ENCODE data around the gene CTCF. TPM values are rescaled to one million over a fixed set of nuclear protein-coding genes. Genes with fewer than 3 reads are reported as not detected.

Gene CTCF
- total and polyA plus RNA-seq, 2 donors (not counting 3 experiments of a cell fraction or from before 2014, with no cell fraction given), result 20.7 to 40.0 TPM

- DNase-seq (ENCODE audit: low read depth, low spot score) (no peak), FAIRE-seq (no peak)
- no peaks in the 10 kb centered on the region for H4K20me1 ChIP-seq (replicated peaks; ENCODE audit: control insufficient read depth, extremely low read depth, insufficient read depth, low read length)
- H3K4me1 ChIP-seq (ENCODE audit: control insufficient read depth, extremely low read depth, insufficient read depth, low read length), result peaks cover 18% of the 10 kb centered on the region
- POLR2A ChIA-PET, result interaction anchor here (0.9 to 3.0 kb wide), 3 partner anchors 9 to 24 kb away, joined by 4 to 24 read pairs (median 5); no protein-coding TSS in a partner anchor
- no peaks in the 10 kb centered on the region for H3K27me3 ChIP-seq (ENCODE audit: control insufficient read depth in 2 of 2, insufficient read depth in 2 of 2, low read length in 2 of 2)
- H3K4me3 ChIP-seq (replicated peaks in 1 of 3; ENCODE audit: insufficient read depth in 1 of 3, low read depth in 1 of 3, low read length in 3 of 3), result peak overlapping the region; percentile 17 to 64 (median 41)
- no peak for TF ChIP-seq CTCF (IDR thresholded peaks at IDR 0.05; ENCODE audit: extremely low read depth in 1 of 2, insufficient read depth in 1 of 2, low read depth in 1 of 2, low read length in 2 of 2)
- no peak for TF ChIP-seq POLR2AphosphoS5 (IDR thresholded peaks at IDR 0.05; ENCODE audit: insufficient read depth, low read depth, low read length)
- TF ChIP-seq MYC (IDR thresholded peaks at IDR 0.05; ENCODE audit: low read depth, low read length), result no peak
- TF ChIP-seq POLR2A (IDR thresholded peaks at IDR 0.05; ENCODE audit: low read depth, low read length), result no peak
- no peak for TF ChIP-seq MAX (IDR thresholded peaks at IDR 0.05; ENCODE audit: insufficient read depth, insufficient read length)
- TF ChIP-seq EZH2 (IDR thresholded peaks at IDR 0.05; ENCODE audit: borderline replicate concordance, low read depth, low read length, severe bottlenecking), result no peak
- no peak for TF ChIP-seq FOS (IDR thresholded peaks at IDR 0.05; ENCODE audit: borderline replicate concordance, insufficient read depth, low read length)
- no peak for TF ChIP-seq GATA2 (IDR thresholded peaks at IDR 0.05; ENCODE audit: insufficient read depth, insufficient read length, low read depth, low read length)
- no peak for TF ChIP-seq JUN (IDR thresholded peaks at IDR 0.05; ENCODE audit: borderline replicate concordance, insufficient read depth, insufficient read length, low read depth)
- H3K27ac ChIP-seq (ENCODE audit: insufficient read depth, low read depth, low read length), result peak overlapping the region; percentile 55
- H3K9me3 ChIP-seq (replicated peaks; ENCODE audit: control insufficient read depth, insufficient read depth, low read length), result no peaks in the 10 kb centered on the region
- BruUV-seq (replicated peaks), result TSS peak; percentile 62
- peak overlapping the region; percentile 63 for H2AFZ ChIP-seq (ENCODE audit: low read depth, low read length)
- no peaks in the 10 kb centered on the region for H3K9me1 ChIP-seq (replicated peaks; ENCODE audit: control insufficient read depth, extremely low read depth, insufficient read depth, low read length)
- dilution Hi-C loops (cut with MboI; ENCODE audit: extremely low pct_ligation_motif_present, low sequenced_read_pairs) (no loop called here), intact Hi-C loops (cut with micrococcal nuclease) (loop anchor here (5.0 kb wide), 1 partner anchor 51 kb away; no protein-coding TSS in a partner anchor)
- H3K4me2 ChIP-seq (ENCODE audit: insufficient read depth, low read length), result peak overlapping the region; percentile 37
- CTCF ChIA-PET, result interaction anchor here (0.7 to 9.9 kb wide), 15 partner anchors 9 to 111 kb away, joined by 3 to 177 read pairs (median 8); partner anchors contain the start of genes ACD, C16orf86, CARMIL2 and ENKD1
- H3K9ac ChIP-seq (replicated peaks; ENCODE audit: extremely low read depth, insufficient read depth, low read length), result peak overlapping the region; percentile 62
- H3K79me2 ChIP-seq (ENCODE audit: control insufficient read depth, insufficient read depth, low read length), result peaks cover 34% of the 10 kb centered on the region
- no peaks in the 10 kb centered on the region for H3K36me3 ChIP-seq (ENCODE audit: control insufficient read depth in 2 of 2, extremely low read depth in 1 of 2, insufficient read depth in 2 of 2, low read length in 2 of 2)
These were observed 864 bp upstream of the CTCF start for GRCh38 chr16:67561501-67561823.

Data from endothelial cell of umbilical vein (primary cell).